Panc1 (cell line): Measurements from ENCODE around the gene RTN4IP1.

Source experiments
- CTCF ChIP-seq: fragments of 450-650 bp; IDR thresholded peaks from 2 replicates; pipeline ENCODE4 v1.5.1; 2017; ENCODE audit warnings: mild to moderate bottlenecking
- POLR2AphosphoS5 ChIP-seq: IDR thresholded peaks from 2 replicates; pipeline ENCODE4 v1.6.1; 2012; ENCODE audit warnings: mild to moderate bottlenecking, low read depth, low read length, moderate library complexity

GRCh38 chr6:106637051-106637716 is 7.9 kb upstream of the RTN4IP1 start:
- TF ChIP-seq CTCF = no peak
- TF ChIP-seq POLR2AphosphoS5 = no peak
